B cell (primary cell): Measurements from ENCODE around the gene ARHGEF19. TPM values are rescaled to one million over a fixed set of nuclear protein-coding genes. Genes with fewer than 3 reads are reported as not detected.
A peak's percentile ranks its signal among the peaks of the same experiment; 100 is the strongest.

Experiments
- ATAC-seq: fragments of 200-7000 bp; cut with Tn5 transposase; one replicate; pipeline ENCODE4 v1.10.0; 2021; ENCODE audit warnings: low read depth, mild to moderate bottlenecking, moderate number of reproducible peaks, moderate library complexity
- CTCF ChIA-PET: fragments of 350-600 bp; sonication (Branson Sonifier 250); formaldehyde crosslinking; loops from one replicate; lab custom pipeline; 2021; ENCODE audit warnings: antibody characterized with exemption, inconsistent platforms; lab: Charles Lee
- POLR2A ChIA-PET: fragments of 350-600 bp; sonication (Branson Sonifier 250); formaldehyde crosslinking; loops from one replicate; lab custom pipeline; 2021; ENCODE audit warnings: antibody characterized with exemption; lab: Charles Lee
- DNase-seq: peaks from one replicate; pipeline ENCODE4 v3.0.0; 2013
- H2AFZ ChIP-seq: 2 replicates; pipeline ENCODE4 v1.6.1; 2012; ENCODE audit warnings: mild to moderate bottlenecking, low read depth, low read length; ENCODE audit not compliant: insufficient read depth, poor library complexity, severe bottlenecking
- H3K27ac ChIP-seq, 2 donors: 1 replicate in 1 of 2; 2 replicates in 1 of 2; pipeline ENCODE4 v1.5.1; 2012 to 2013; ENCODE audit warnings: low read length in 2 of 2, mild to moderate bottlenecking in 2 of 2, moderate library complexity in 1 of 2
- H3K27me3 ChIP-seq, 4 experiments: fragments of 200-600 bp in 1 of 4; sonication (generic) in 1 of 4; replicated peaks in 1 of 4; 1 replicate in 2 of 4; 2 replicates in 2 of 4; pipeline versions ENCODE4 v1.6.1 to v1.7.0; 2013 to 2016; ENCODE audit warnings: low read length in 3 of 4, mild to moderate bottlenecking in 2 of 4, mixed read lengths in 1 of 4, moderate library complexity in 1 of 4; ENCODE audit not compliant: insufficient read depth in 4 of 4, control insufficient read depth in 3 of 4; ENCODE audit errors: control extremely low read depth in 1 of 4
- H3K36me3 ChIP-seq, 2 experiments: replicated peaks in 1 of 2; 1 replicate in 1 of 2; 2 replicates in 1 of 2; pipeline versions ENCODE4 v1.6.1 to v1.7.1; 2013; ENCODE audit warnings: low read length in 1 of 2; ENCODE audit not compliant: insufficient read depth in 2 of 2, control insufficient read depth in 1 of 2; ENCODE audit errors: control extremely low read depth in 1 of 2, extremely low read depth in 1 of 2
- H3K4me1 ChIP-seq, 2 donors: fragments of 200-600 bp in 1 of 2; sonication (generic) in 1 of 2; 1 replicate in 1 of 2; 2 replicates in 1 of 2; pipeline versions ENCODE4 v1.5.1 to v1.6.1; 2013 to 2017; ENCODE audit warnings: low read length in 2 of 2; ENCODE audit not compliant: control insufficient read depth in 2 of 2, insufficient read depth in 2 of 2
- H3K4me2 ChIP-seq: replicated peaks from 2 replicates; pipeline ENCODE3; 2012; ENCODE audit warnings: mild to moderate bottlenecking, low read depth, low read length; ENCODE audit not compliant: poor library complexity, severe bottlenecking
- H3K4me3 ChIP-seq, 5 experiments: fragments of 200-600 bp in 1 of 5; sonication (generic) in 1 of 5; 1 replicate in 3 of 5; 2 replicates in 2 of 5; pipeline versions ENCODE4 v1.5.1 to v1.7.0; 2011 to 2016; ENCODE audit warnings: low read length in 4 of 5, mild to moderate bottlenecking in 4 of 5, low read depth in 2 of 5, control low read depth in 1 of 5, moderate library complexity in 1 of 5; ENCODE audit not compliant: insufficient read depth in 1 of 5; ENCODE audit errors: control extremely low read depth in 1 of 5, extremely low read depth in 1 of 5
- H3K79me2 ChIP-seq: fragments of 200-600 bp; sonication (generic); one replicate; pipeline ENCODE4 v1.6.0; 2016; ENCODE audit warnings: low read length; ENCODE audit not compliant: control insufficient read depth, insufficient read depth
- H3K9ac ChIP-seq: fragments of 200-600 bp; sonication (generic); 2 replicates; pipeline ENCODE4 v1.6.1; 2017; ENCODE audit warnings: mild to moderate bottlenecking, low read length, moderate library complexity
- H3K9me3 ChIP-seq, 3 donors: one replicate each; pipeline versions ENCODE4 v1.6.1 to v1.7.1; 2013; ENCODE audit warnings: low read length in 2 of 3; ENCODE audit not compliant: control insufficient read depth in 2 of 3, insufficient read depth in 1 of 3; ENCODE audit errors: control extremely low read depth in 1 of 3
- H4K20me1 ChIP-seq: 2 replicates; pipeline ENCODE4 v1.6.0; 2012; ENCODE audit warnings: mild to moderate bottlenecking, low read length; ENCODE audit not compliant: insufficient read depth, control insufficient read depth, poor library complexity, severe bottlenecking
- H3K27ac Mint-ChIP-seq: one replicate; pipeline ENCODE4 v1.8.0; 2021; ENCODE audit warnings: mixed read lengths
- H3K27me3 Mint-ChIP-seq: one replicate; pipeline ENCODE4 v1.8.0; 2021; ENCODE audit warnings: mixed read lengths
- H3K4me1 Mint-ChIP-seq: one replicate; pipeline ENCODE4 v1.8.0; 2021; ENCODE audit warnings: mixed read lengths
- H3K4me3 Mint-ChIP-seq: one replicate; pipeline ENCODE4 v1.8.0; 2021; ENCODE audit warnings: mixed read lengths
- H3K9me3 Mint-ChIP-seq: one replicate; pipeline ENCODE4 v1.8.0; 2022; ENCODE audit warnings: mixed read lengths; ENCODE audit not compliant: insufficient read depth
- EZH2 ChIP-seq: IDR thresholded peaks from 2 replicates; pipeline ENCODE4 v1.6.1; 2012; ENCODE audit warnings: borderline replicate concordance, low read depth, mild to moderate bottlenecking, moderate library complexity, low read length; ENCODE audit not compliant: insufficient read depth, poor library complexity, severe bottlenecking
- WGBS: methylation state at CpG from one replicate; pipeline ENCODE4 v1.1.5; 2013; ENCODE audit warnings: missing lambda C conversion rate; ENCODE audit not compliant: insufficient coverage; 5-methylcytosine and 5-hydroxymethylcytosine counted together
- intact Hi-C: fragments of 100-400 bp; cut with micrococcal nuclease; formaldehyde crosslinking; loops from one replicate; pipeline ENCODE4 v1.10.0; 2022
- polyA plus RNA-seq: library from polyadenylated mRNA; depleted of rRNA; stranded (reverse); fragments of >200 nt; gene quantifications from 2 replicates; pipeline ENCODE4 v1.2.3, GENCODE V29; 2012
- total RNA-seq, 2 donors: library from RNA; stranded (reverse); fragments of 120-200 nt in 1 of 2; gene quantifications; 1 replicate in 1 of 2; 2 replicates in 1 of 2; pipeline versions ENCODE4 v1.2.3 to v1.2.4, GENCODE V29; 2013 to 2022
- TF ChIP-seq, protein P1 (sequence below): fragments of 200-600 bp; IDR thresholded peaks from one replicate; pipeline ENCODE4 v1.8.0; 2022; ENCODE audit warnings: antibody characterized with exemption, mild to moderate bottlenecking

Gene ARHGEF19
- total and polyA plus RNA-seq, 2 donors (not counting 1 experiment from before 2014, with no cell fraction given): 13.9 to 20.9 TPM

DNA sequence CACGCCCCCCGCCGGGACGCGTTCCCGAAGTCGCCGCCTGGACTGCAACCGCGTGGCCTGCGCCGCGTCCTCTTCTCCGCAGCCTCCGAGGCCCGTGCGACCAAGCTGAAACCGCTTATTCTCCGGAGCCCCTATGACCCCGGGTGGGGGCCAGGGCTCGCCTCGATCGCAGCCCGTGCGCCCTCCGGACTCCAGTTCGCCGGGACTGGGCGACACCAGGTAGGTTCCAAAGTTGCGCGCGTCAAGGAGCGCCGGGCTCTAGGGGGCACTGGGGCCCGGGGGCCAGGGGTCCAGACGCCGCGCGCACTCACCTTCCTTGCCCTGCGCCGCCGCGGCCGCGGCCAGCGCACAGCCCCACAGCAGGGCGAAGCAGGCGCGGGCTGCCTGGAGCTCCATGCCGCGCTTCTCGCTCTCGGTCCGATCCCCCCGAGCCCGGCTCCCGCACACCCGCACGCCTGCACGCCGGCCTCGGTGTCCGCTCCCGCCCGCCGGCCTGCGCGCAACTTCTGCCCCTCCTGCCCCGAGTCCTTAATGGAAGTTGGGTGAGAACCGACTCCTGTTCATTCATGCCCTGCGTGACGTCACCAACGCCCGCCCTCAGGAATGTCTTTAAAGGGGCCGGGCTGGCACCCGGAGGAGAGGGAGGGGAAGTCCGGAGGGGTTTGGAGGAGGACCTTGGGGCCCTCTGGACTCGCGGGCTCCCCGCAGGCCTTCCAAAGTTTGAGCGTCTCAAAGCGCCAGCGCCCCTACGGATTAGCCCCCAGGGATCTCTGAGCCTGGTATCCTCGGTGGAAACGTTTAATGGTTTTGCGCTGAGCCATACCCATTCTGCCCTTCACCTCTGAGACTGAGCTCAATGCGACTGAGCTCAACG lies 56.7 kb downstream of the ARHGEF19 start, which contains the start of gene EPHA2:
Gene EPHA2 (minus strand): TSS at position 533 of the 874 bp plus-strand sequence. CDS start 137 bp downstream, at position 396.
- Histone ChIP-seq H3K36me3 (no peaks in the 10 kb centered on the region), H2AFZ (peak within 1 kb of the TSS; percentile 55), H3K4me2 (peak within 1 kb of the TSS; percentile 89), H4K20me1 (no peaks in the 10 kb centered on the region), H3K9me3 (peaks cover 0 to 23% (median 0%) of the 10 kb centered on the region in 3 donors), H3K4me3 (peak within 1 kb of the TSS in 4 of 5 experiments; percentile 26 to 53 (median 46)), H3K9ac (peak within 1 kb of the TSS; percentile 49), H3K27me3 (peaks cover 0 to 55% (median 26%) of the 10 kb centered on the region in 4 experiments), H3K4me1 (peaks cover 29 to 30% of the 10 kb centered on the region in 2 donors), H3K27ac (no peak within 1 kb of the TSS), H3K79me2 (no peaks in the 10 kb centered on the region)
- TF ChIP-seq, protein P1, sequence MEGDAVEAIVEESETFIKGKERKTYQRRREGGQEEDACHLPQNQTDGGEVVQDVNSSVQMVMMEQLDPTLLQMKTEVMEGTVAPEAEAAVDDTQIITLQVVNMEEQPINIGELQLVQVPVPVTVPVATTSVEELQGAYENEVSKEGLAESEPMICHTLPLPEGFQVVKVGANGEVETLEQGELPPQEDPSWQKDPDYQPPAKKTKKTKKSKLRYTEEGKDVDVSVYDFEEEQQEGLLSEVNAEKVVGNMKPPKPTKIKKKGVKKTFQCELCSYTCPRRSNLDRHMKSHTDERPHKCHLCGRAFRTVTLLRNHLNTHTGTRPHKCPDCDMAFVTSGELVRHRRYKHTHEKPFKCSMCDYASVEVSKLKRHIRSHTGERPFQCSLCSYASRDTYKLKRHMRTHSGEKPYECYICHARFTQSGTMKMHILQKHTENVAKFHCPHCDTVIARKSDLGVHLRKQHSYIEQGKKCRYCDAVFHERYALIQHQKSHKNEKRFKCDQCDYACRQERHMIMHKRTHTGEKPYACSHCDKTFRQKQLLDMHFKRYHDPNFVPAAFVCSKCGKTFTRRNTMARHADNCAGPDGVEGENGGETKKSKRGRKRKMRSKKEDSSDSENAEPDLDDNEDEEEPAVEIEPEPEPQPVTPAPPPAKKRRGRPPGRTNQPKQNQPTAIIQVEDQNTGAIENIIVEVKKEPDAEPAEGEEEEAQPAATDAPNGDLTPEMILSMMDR: no peak
- peak; percentile 78 for TF ChIP-seq EZH2
- ATAC-seq (peak; percentile 17), DNase-seq (peak; percentile 45)
- peaks cover 28% of the 10 kb centered on the region for H3K4me1 Mint-ChIP-seq
- ChIA-PET CTCF (interaction anchor here (0.7 kb wide), 1 partner anchor 76 kb away, joined by 3 read pairs; no protein-coding TSS in a partner anchor), POLR2A (no interaction called here)
- H3K27ac Mint-ChIP-seq: no peak within 1 kb of the TSS
- H3K4me3 Mint-ChIP-seq: peak within 1 kb of the TSS; percentile 83
- H3K9me3 Mint-ChIP-seq: no peaks in the 10 kb centered on the region
- peaks cover 19% of the 10 kb centered on the region for H3K27me3 Mint-ChIP-seq
- WGBS: 5% methylated on average over 85 of the region's 89 CpGs
- intact Hi-C loops: no loop called here
